22Rv1 (cell line): ENCODE results near the gene MRPS31.
"Not testable (repeated sequence)": the region's sequence is repeated elsewhere in the genome, so short reads cannot be mapped to it uniquely, and the experiment has no call there.

Source experiments
- ZFX ChIP-seq: fragments of 450-650 bp; IDR thresholded peaks from 2 replicates; pipeline ENCODE4 v1.6.1; 2017; ENCODE audit warnings: antibody characterized with exemption, borderline replicate concordance
- TF ChIP-seq, protein P1 (sequence below): fragments of 450-650 bp; IDR thresholded peaks from 2 replicates; pipeline ENCODE4 v1.5.1; 2017; ENCODE audit warnings: mild to moderate bottlenecking

GRCh38 chr13:40734536-40735231 lies 36.3 kb downstream of the MRPS31 start:
- TF ChIP-seq, protein P1, sequence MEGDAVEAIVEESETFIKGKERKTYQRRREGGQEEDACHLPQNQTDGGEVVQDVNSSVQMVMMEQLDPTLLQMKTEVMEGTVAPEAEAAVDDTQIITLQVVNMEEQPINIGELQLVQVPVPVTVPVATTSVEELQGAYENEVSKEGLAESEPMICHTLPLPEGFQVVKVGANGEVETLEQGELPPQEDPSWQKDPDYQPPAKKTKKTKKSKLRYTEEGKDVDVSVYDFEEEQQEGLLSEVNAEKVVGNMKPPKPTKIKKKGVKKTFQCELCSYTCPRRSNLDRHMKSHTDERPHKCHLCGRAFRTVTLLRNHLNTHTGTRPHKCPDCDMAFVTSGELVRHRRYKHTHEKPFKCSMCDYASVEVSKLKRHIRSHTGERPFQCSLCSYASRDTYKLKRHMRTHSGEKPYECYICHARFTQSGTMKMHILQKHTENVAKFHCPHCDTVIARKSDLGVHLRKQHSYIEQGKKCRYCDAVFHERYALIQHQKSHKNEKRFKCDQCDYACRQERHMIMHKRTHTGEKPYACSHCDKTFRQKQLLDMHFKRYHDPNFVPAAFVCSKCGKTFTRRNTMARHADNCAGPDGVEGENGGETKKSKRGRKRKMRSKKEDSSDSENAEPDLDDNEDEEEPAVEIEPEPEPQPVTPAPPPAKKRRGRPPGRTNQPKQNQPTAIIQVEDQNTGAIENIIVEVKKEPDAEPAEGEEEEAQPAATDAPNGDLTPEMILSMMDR, result not testable (repeated sequence)
- not testable (repeated sequence) for TF ChIP-seq ZFX
